ENCODE measurements around the gene GP9.

Gene GP9

GRCh38 chr3:129030611-129031010, 30.0 kb upstream of the GP9 start:
- no peak for DNase-seq

DNA sequence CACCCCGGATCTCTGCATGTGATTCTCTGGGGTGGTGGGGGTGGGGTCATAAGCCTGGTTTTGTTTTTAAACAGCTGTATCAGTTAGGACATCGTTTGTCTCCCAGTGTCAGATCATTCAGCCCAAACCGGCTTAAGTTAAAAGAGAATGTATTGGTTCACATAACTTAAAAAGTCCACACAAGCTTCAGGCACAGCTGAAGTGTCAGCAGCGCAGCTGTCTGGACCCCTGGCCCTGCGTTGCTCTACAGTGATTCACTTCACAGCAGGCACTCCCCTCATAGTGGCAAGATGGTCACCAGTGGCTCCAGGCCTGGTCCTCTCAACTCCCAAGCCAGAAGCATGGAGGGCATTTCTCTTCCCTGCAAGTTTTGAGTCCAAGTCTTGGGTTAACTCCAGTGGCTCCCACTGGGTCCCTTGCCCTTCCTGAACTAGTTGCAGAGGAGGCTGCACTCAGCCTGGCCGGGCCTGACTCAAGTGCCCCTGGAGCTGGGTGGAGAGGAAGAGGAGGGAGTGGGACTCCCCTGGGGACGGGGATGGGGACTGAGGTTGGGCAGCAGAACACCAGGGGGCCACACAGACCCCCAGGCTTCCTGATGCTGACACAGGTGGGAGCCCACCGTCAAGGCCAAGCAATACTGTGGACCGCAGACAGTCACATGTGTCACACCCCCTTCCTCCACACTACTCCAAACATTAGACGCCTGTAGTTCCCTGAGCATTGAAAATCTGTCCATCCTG, 28.9 kb upstream of the GP9 start:
- DNase-seq: no peak

GRCh38 chr3:129032716-129033115, 27.9 kb upstream of the GP9 start:
- no peak for DNase-seq

- DNase-seq: no peak
Observed at GRCh38 chr3:129033151-129033550, 27.4 kb upstream of the GP9 start.

GRCh38 chr3:129033633-129034321, 26.8 kb upstream of the GP9 start:
- DNase-seq: no peak

- DNase-seq: no peak
Observed at GRCh38 chr3:129034642-129035041, 25.9 kb upstream of the GP9 start.

DNA sequence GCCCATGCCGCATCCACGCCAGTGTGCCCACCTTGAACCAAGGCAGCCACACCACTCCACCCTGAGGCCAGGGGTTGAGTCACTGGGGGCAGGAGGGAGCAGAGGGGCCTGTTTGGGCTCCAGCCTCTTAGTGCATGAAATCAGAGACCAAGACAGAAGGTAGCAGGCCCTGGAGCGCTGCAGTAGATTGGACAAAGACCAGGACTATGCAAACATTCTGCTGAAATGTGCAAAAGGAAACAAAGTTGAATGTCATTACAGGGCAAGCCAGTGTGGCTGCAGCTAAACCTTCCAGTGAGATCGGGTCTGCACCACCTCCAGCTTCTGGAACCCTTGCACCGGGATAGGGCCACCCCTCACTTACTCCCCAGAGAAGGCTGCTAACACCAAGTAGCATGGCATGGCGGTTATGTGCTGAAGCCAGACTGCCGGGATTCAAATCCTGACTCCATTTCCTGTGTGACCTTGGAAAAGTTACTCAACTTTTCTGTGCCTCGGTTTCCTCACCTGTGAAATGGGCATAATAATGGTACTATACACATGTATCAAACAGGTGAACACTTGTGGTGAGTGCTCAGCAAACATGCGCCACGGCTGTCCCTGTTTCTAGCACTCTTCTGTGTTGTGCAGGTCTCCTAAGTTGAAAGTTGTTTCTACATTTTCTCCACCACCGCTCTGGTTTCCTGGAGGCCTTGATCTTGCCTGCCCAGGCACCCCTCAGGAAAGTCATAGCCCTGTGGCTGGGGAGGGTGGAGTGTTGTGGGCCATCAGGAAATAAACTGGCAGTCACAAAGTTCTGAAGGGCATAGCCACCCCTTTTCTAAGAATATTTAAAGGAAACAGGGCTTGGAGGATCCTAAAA, 25.0 kb upstream of the GP9 start:
- no peak for DNase-seq

DNA sequence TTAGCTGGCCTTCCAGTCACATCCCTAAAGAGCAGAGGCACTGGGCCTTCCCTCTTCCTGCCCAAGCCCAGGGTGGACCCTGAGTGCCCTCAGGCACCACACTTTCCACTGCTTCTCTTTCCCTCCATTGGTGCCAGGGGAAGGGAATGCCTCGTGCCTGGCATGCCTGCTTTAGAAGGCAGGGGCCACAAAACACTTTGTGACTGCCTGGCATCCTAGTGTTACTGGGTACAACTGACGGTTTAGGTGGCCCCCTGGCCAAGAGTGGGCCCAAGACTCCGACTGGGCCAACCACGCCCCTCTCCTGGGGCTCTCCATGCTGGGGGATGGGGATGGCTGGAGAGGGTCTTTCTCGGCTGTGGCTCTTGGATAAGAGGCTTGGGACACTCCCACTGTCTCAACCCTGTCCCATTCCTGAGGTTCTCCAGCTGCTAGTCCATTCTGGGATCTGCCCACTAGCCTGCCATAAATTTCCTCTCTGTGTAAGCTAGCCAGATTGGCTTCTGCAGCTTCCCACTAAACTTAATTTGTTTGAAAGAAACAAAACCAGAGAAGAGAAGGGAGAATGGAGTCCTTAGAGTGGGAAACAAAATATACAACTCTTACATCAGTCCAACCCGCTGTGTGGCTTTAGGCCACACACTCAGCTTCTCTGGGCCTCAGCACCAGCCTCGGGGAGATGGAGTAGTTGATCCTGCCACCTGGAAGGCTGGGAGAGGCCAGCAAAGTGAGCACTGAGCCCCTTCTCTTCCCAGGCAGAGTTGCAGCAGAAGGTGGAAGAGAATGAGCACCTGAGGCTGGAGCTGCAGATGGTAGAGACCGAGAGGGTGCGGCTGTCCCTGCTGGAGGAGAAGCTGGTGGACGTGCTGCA, 24.1 kb upstream of the GP9 start:
- no peak for DNase-seq

DNA sequence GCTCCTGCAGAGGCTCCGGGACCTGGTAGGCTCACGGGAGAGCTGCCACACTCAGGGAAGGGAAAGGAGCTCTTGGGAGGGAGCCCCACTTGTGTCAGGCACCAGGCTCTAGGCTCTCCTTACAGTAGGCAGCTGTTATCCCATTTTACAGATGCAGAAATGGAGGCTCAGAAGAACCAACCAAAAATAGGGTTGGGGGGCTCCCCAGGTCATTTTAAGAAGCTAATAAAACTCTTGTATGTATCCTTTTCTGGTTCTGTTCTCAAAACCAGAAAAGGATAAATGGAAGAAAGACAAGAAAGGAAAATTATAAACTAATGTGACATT, 23.5 kb upstream of the GP9 start:
- no peak for DNase-seq

GRCh38 chr3:129038121-129038855, 22.3 kb upstream of the GP9 start:
- no peak for DNase-seq

DNA sequence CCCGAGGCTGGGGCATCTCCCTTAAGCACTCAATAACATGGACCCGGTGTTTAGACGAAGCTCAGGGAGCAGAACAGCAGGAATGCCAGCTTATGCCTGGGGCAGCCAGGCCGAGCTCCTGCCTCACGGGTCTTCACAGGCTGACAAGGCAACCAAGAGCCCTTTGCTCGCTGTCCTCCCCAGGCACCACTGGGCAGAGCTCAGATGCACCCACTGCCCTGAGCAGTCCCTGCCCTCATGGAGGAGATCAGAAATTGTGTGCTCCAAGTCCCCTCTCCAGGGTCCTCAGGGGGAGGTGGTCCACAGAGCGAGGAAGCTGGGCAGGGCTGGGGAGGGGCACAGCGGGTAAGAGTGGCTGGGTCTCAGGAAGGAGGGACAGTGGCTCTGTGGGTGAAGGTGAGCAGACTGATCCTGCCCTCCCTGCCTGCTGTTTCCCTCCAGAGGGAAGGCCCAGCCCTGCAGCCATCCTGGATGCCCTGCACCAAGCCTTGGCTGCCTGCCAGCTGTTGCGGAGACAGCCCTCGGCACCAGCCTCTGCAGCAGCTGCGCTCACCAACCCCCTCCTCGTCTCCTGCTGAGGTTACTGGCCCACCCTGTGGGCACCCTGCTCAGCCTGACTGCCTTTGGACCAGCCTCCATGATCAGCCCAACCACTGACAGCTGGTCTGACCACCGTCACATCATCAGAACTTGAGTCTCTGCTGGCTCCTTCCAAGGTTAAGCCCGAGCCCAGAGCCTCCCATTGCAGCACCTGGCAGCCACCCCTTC, 21.1 kb upstream of the GP9 start:
- DNase-seq: no peak

DNA sequence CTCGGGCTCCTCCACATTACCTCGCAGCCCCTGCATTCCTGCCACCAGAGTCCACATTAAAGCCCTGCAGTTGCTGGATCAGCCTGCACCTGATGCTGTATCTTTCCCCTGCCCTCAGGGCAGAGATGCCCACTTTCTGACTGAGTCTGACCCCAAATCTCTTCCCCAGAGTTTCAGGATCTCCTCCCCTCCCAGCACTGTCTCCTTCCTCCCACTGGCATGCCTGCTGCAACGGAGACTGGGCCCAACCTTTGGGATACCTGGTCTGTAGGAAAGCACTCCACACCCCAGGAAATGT, 20.6 kb upstream of the GP9 start:
- no peak for DNase-seq

DNA sequence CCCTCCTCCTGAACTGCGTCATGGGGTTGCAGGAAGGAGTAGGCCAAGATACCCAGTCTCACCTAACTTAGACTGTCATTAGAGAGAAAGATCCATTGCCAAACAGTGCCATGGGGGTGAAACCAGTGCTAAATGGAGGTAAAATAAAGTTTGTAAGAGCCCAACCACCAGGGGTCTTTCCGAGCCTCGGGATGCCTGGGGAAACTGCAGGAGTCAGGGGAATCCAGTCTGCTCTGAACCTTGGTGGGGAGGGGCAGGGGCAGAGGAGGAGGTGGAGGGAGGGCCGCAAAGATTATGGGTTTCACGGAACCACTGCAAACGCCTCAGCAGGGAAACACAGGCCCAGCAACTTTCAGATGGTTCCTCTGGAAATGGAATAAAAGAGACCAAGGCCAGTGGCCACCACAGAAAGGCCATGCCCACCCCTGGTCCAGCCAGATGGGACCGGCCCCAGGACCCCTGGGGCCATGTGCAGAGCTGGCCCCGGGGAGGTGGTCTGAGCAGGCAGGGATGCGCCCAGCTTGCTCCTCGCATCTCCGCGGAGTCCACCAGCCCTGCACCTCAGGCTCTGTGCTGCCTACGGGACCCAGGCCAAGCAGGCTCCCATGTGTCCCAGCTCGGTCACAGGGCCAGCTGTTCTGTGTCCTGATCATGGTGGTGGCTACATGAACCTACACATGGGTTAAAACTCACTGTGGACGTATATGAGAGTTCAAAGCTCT, 19.8 kb upstream of the GP9 start:
- no peak for DNase-seq

GRCh38 chr3:129045675-129046036, 14.9 kb upstream of the GP9 start:
- DNase-seq: no peak

GRCh38 chr3:129046037-129046731, 14.4 kb upstream of the GP9 start:
- no peak for DNase-seq

GRCh38 chr3:129046732-129047552, 13.6 kb upstream of the GP9 start:
- no peak for DNase-seq

DNA sequence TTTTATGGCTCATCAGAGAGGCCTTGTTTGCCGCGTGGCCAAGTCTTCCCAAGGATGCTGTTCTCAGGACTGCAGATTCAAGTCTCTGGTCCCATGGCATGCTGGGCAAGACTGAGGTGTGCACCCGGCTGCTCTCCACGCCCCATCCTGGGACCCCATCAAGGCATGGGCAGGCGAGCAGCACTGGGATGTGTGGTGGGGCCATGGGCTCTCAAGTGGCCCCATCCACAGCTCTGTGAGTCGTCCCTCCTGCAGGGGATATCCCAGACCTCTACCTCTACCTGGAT, 13.1 kb upstream of the GP9 start:
- DNase-seq: no peak

- DNase-seq: no peak
Observed at GRCh38 chr3:129050556-129051295, 9.9 kb upstream of the GP9 start.

DNA sequence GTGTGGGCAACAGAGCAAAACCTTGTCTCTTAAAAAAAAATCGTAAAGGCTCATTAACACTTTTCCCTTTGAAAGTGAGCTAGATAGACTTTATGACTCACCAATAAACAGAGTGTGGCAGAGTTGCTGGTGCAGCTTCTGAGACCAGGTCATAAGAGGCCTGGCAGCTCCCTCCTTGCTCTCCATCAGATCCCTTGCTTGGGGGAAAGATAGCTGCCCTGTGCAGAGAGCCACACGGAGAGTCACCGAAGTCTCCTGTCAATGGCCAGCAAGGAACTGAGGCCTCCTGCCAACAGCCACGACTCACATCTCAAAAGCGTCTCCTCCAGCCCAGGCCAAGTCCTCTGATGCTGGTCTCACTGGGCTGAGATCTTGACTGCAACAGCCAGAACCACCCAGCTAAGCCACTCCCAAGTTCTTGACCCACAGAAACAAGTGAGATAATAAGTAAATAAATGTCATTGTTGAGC, 8.7 kb upstream of the GP9 start:
- no peak for DNase-seq
